Measurements from ENCODE around the gene EBF3.

GRCh38 chr10:129883029-129883428 is 81.0 kb downstream of the EBF3 start:
- TF ChIP-seq POLR2A (IDR thresholded peaks at IDR 0.05; ENCODE audit: low read depth, low read length) (no peak), TAF1 (IDR thresholded peaks at IDR 0.05; ENCODE audit: borderline replicate concordance, low read depth, low read length) (no peak)

All from GM12892 (cell line).